Right lobe of liver (tissue), 6 donors: ENCODE data around the gene FKBP7. TPM values are rescaled to one million over a fixed set of nuclear protein-coding genes. Genes with fewer than 3 reads are reported as not detected.

Source experiments
- ATAC-seq, 4 donors: fragments of 200-7000 bp; cut with Tn5 transposase; one replicate each; pipeline ENCODE4 v1.9.1; 2020; ENCODE audit warnings: mild to moderate bottlenecking in 4 of 4, moderate library complexity in 4 of 4
- DNase-seq, 3 donors: peaks; one replicate each; pipeline ENCODE4 v3.0.0-alpha.2; 2020
- H3K27ac ChIP-seq, 3 donors: fragments of 200-600 bp; one replicate each; pipeline ENCODE4 v1.8.0; 2022
- H3K27me3 ChIP-seq, 2 donors: fragments of 200-600 bp; one replicate each; pipeline ENCODE4 v1.8.0; 2022
- H3K36me3 ChIP-seq, 4 donors: fragments of 200-600 bp; sonication (generic) in 1 of 4; one replicate each; pipeline versions ENCODE4 v1.5.1 to v1.8.0; 2017 to 2022; ENCODE audit warnings: control low read depth in 1 of 4
- H3K4me1 ChIP-seq, 4 donors: fragments of 200-600 bp; sonication (generic) in 1 of 4; one replicate each; pipeline versions ENCODE4 v1.5.1 to v1.8.0; 2017 to 2022; ENCODE audit warnings: control low read depth in 1 of 4
- H3K4me3 ChIP-seq, 3 donors: fragments of 200-600 bp; one replicate each; pipeline ENCODE4 v1.8.0; 2022
- H3K9me3 ChIP-seq, 4 donors: fragments of 200-600 bp; sonication (generic) in 1 of 4; one replicate each; pipeline versions ENCODE4 v1.5.1 to v1.8.0; 2017 to 2022; ENCODE audit warnings: control low read depth in 1 of 4
- POLR2A ChIP-seq: fragments of 450-650 bp; IDR thresholded peaks from one replicate; pipeline ENCODE4 v1.6.1; 2017; ENCODE audit warnings: antibody characterized with exemption, mild to moderate bottlenecking
- WGBS: methylation state at CpG from one replicate; pipeline ENCODE4 v1.1.6; 2018; ENCODE audit warnings: low coverage, low lambda C conversion rate; ENCODE audit not compliant: insufficient coverage; ENCODE audit errors: missing lambda C conversion rate; 5-methylcytosine and 5-hydroxymethylcytosine counted together
- intact Hi-C, 2 donors: fragments of 100-400 bp; cut with DNase I; formaldehyde crosslinking; loops; one replicate each; pipeline versions ENCODE4 v1.11.2 to v1.14.1; 2022
- total RNA-seq, 6 experiments: library from RNA; depleted of rRNA in 2 of 6; stranded (reverse); fragments of >200 nt in 2 of 6; fragmentation: NEBNext Ultra II Directional in 3 of 6; extraction: Animal tissue kit (Norgen Biotek cat#: 25700) in 3 of 6; gene quantifications; one replicate each; pipeline versions ENCODE4 v1.1.0 to v1.2.4, GENCODE V29; 2016 to 2023
- TF ChIP-seq, protein P1 (sequence below), 4 donors: fragments of 200-600 bp in 3 of 4; fragments of 450-650 bp in 1 of 4; IDR thresholded peaks; one replicate each; pipeline versions ENCODE4 v1.5.1 to v1.8.0; 2016 to 2022; ENCODE audit warnings: antibody characterized with exemption in 4 of 4, mild to moderate bottlenecking in 2 of 4
- donor health status: DM: no; HTN: yes; CAD: no.
- donor health status: DM: no; HTN: no; CAD: no.
- donor health status: DM: no; HTN: no; CAD: no.
- donor health status: DM: no; HTN: yes; CAD: no.
- donor health status: DM: no; HTN: yes; CAD: no.

Gene FKBP7
- total RNA-seq, 6 experiments from 2014 or later: 2.5 to 12.7 (median 4.8) TPM

DNA sequence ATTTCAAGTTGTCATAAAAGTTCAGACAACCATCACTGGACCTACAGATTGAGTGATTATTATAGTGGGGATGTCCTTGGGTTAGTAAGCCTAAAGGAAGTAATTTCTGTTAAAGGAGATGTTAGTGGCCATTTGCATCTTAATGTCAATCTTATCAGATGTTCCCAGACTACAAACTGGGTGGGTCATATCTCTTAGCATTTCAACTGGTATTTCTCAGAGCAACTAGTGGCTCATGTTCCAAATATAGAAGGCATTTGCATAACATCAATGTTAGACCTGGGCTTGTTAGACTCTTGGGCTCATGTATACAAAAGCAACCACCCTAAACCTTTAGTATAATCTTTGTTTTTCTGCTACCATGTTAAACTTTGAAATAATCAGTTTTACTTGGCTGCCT is 19.7 kb upstream of the FKBP7 start:
- TF ChIP-seq, protein P1, sequence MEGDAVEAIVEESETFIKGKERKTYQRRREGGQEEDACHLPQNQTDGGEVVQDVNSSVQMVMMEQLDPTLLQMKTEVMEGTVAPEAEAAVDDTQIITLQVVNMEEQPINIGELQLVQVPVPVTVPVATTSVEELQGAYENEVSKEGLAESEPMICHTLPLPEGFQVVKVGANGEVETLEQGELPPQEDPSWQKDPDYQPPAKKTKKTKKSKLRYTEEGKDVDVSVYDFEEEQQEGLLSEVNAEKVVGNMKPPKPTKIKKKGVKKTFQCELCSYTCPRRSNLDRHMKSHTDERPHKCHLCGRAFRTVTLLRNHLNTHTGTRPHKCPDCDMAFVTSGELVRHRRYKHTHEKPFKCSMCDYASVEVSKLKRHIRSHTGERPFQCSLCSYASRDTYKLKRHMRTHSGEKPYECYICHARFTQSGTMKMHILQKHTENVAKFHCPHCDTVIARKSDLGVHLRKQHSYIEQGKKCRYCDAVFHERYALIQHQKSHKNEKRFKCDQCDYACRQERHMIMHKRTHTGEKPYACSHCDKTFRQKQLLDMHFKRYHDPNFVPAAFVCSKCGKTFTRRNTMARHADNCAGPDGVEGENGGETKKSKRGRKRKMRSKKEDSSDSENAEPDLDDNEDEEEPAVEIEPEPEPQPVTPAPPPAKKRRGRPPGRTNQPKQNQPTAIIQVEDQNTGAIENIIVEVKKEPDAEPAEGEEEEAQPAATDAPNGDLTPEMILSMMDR (IDR thresholded peaks at IDR 0.05): no peak
- TF ChIP-seq POLR2A: no peak
- no peak for ATAC-seq
- intact Hi-C loops: no loop called here
- H3K9me3 ChIP-seq: no peaks in the 10 kb centered on the region
- H3K36me3 ChIP-seq: peaks cover 0 to 92% (median 24%) of the 10 kb centered on the region in 4 donors
- no peak overlapping the region for H3K27ac ChIP-seq
- no peak overlapping the region for H3K4me3 ChIP-seq
- no peak for DNase-seq
- H3K27me3 ChIP-seq: no peaks in the 10 kb centered on the region
- no peaks in the 10 kb centered on the region for H3K4me1 ChIP-seq

DNA sequence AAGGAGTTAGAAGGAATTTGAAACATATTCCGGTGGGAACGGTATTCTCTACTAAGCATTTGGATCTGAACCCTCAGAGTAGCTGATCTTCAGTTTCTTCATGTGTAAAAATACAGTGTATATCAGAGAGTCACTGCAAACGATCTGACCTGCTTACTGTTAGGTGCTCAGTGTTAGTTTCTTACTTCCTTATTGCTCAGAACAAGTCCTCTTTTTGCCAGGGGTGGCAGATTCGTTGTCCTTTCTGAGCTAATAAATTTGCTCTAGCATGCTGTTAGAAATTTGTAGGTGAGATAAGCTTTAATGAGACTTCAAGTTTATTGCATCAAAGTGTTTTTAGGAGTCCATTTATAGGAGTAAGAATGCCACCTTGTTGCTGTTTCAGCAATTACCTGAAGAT is 17.6 kb upstream of the FKBP7 start:
- ATAC-seq (no peak), DNase-seq (no peak)
- H3K4me1 ChIP-seq: no peaks in the 10 kb centered on the region
- H3K36me3 ChIP-seq: peaks cover 0 to 90% (median 20%) of the 10 kb centered on the region in 4 donors
- WGBS: 82% methylated on average over 4 of the region's 4 CpGs
- no peaks in the 10 kb centered on the region for H3K9me3 ChIP-seq
- H3K27me3 ChIP-seq: no peaks in the 10 kb centered on the region
- intact Hi-C loops: no loop called here
- no peak overlapping the region for H3K4me3 ChIP-seq
- no peak overlapping the region for H3K27ac ChIP-seq
- no peak for TF ChIP-seq POLR2A
- TF ChIP-seq, protein P1 (IDR thresholded peaks at IDR 0.05): no peak

DNA sequence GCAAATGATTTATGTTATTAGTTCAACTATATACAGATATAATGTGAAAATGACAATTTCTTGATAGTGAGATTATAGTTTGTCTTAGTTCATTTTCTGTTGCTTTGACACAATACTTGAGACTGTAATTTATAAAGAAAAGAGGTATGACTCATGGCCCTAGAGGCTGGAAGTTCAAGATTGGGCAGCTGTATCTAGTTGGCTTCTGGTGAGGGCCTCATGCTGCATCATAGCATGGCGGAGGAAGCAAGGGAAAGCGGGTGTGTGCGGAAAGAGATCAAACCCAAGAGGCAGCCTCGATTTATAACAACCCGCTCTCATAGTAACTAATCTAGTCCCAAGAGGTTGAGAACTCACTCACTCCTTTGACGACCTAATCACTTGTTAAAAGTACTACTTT is 13.2 kb upstream of the FKBP7 start:
- 94% methylated on average over 6 of the region's 6 CpGs for WGBS
- DNase-seq (no peak), ATAC-seq (no peak)
- Histone ChIP-seq H3K4me1 (no peaks in the 10 kb centered on the region), H3K27me3 (no peaks in the 10 kb centered on the region), H3K36me3 (peaks cover 0 to 61% (median 9%) of the 10 kb centered on the region in 4 donors), H3K4me3 (no peak overlapping the region), H3K9me3 (no peaks in the 10 kb centered on the region), H3K27ac (no peak overlapping the region)
- intact Hi-C loops: no loop called here
- no peak for TF ChIP-seq POLR2A
- TF ChIP-seq, protein P1 (IDR thresholded peaks at IDR 0.05): no peak

DNA sequence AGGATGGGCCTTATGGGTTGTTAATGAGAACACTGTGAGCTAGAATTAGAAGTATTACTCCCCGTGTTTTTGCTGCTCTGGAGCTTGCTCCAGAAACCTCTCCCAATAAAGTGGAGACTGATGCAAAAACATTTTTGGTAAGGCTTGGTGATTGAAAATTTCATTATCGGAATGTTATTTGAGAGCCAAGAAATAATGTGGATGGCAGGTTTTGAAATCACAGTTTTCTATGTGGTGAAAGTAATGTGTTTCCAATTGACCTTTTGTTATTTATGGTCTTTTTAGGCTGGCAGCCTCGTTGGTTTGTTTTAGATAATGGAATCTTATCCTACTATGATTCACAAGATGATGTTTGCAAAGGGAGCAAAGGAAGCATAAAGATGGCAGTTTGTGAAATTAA is 7.0 kb upstream of the FKBP7 start:
- 53% methylated on average over 3 of the region's 3 CpGs for WGBS
- no peak for DNase-seq
- Histone ChIP-seq H3K36me3 (peaks cover 0 to 1% (median 0%) of the 10 kb centered on the region in 4 donors), H3K27me3 (no peaks in the 10 kb centered on the region), H3K4me1 (peaks cover 0 to 36% (median 0%) of the 10 kb centered on the region in 4 donors), H3K9me3 (no peaks in the 10 kb centered on the region), H3K4me3 (no peak overlapping the region), H3K27ac (no peak overlapping the region)
- ATAC-seq: peak in 1 of 4 donors; percentile 25
- intact Hi-C loops: no loop called here
- TF ChIP-seq, protein P1 (IDR thresholded peaks at IDR 0.05): no peak
- no peak for TF ChIP-seq POLR2A
